Loucy (cell line): ENCODE data around the gene RIPK3.

Experiments used
- CTCF ChIP-seq: fragments of 200-600 bp; sonication (generic); conservative IDR thresholded peaks from 2 replicates; pipeline ENCODE4 v1.5.1; 2014; ENCODE audit warnings: mild to moderate bottlenecking, antibody characterized with exemption, low read length
- EZH2phosphoT487 ChIP-seq: fragments of 200-600 bp; IDR thresholded peaks from 2 replicates; pipeline ENCODE4 v1.6.1; 2018; ENCODE audit warnings: antibody characterized with exemption, mild to moderate bottlenecking, moderate library complexity, borderline replicate concordance

- TF ChIP-seq CTCF (no peak), EZH2phosphoT487 (no peak)
These were observed 36.8 kb upstream of the RIPK3 start for GRCh38 chr14:24376448-24377070.
